ENCODE results near the gene HMG20B.
A peak's percentile ranks its signal among the peaks of the same experiment; 100 is the strongest.

The HMG20B gene

DNA sequence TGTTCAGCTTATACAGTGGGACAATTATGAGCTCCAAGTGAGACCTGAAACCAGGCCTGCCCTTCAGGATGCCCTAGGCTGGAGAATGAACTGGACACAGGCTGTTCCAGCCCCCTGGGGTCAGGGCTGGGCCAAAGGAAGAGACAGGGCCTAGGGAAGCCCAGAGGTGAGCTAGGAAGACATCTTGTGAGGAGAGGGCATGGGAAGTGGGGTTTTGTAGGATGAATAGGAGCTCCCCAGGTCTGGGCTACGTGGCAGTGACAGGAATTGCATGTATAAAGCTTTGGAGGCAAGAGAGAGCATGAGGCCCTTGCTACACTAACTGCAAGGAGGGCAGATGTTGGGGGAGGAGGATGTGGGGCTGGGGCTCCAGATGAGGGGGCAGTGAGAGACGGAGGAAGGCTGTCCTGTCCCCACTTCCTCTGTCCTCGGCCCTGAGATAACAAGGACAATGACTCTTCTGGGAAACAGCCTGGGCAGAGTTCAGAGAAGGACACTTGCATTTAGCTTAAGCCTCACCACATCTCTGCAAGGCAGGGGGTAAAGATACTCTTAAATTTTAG is 35.4 kb downstream of the HMG20B start:
- no peak for DNase-seq

DNA sequence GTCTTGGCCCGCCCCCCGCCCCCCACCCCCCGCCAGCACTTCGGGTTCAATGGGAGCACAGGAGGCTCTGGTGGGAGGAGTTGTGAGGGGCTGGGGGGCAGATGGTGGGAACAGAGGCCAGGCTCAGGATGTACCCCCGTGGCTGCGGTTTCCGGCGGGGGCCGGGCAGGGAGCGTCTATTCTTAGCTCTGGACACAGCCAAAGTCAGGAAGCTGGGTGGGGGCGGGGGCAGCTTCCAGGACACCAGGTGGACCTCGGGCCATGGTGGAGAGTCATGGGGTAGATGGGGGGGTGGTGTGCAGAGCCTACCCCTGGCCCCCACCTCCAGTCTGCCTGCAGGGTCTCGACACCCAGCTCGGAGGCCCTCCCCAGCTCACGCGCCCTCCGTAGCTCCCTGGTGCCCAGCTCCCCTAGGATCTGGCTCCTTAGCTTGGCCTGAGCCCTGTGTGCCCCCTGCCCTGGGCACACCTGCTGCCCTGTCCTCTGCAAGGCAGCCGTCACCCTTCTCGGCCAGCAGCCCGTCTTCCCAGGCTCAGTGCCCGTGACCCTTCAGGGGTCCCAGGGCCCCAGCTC is 36.1 kb downstream of the HMG20B start:
- no peak for DNase-seq

DNA sequence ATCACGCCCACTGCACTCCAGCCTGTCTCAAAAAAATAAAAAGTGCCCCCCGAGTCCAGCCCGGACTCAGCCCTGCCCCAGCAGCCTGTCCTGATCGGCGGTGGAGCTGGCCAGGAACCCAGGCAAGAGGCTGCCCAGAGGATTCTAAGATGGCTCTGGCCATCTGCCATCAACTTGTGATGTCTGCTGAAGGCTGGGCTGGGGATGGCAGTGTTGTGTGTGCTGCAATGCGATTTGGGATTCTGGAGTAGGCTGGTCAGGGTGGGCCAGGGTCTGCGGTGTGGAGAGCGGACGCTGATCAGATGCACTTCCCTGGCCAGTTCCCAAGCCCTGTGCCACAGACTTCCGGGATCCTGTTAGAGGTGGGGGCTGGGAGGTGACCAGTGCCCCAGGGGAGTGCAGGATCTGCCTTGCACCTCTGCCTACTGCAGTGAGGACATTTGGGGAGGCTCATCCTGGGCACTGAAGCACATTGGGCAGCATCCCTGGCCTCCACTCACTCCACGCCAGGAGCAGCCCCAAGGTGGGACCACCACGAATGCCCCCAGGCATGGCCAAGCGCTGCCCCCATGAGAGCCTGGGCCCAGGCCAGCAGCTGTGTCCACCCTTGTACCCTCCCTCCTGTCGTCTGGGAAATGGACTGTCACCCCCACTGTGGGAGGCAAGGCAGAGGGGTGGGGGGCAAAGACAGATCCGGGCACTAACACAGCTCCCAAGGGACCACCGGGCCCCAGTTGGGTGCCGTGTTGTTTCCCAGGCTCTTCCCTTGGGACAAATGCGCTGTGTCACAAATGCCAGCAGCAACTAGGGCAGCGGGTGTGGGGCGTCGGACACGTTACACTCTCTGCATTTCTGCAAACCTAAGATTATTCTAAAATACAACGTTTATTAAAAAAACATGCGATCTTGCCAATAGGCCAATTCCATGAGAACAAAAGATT is 37.3 kb downstream of the HMG20B start:
- no peak for DNase-seq

DNA sequence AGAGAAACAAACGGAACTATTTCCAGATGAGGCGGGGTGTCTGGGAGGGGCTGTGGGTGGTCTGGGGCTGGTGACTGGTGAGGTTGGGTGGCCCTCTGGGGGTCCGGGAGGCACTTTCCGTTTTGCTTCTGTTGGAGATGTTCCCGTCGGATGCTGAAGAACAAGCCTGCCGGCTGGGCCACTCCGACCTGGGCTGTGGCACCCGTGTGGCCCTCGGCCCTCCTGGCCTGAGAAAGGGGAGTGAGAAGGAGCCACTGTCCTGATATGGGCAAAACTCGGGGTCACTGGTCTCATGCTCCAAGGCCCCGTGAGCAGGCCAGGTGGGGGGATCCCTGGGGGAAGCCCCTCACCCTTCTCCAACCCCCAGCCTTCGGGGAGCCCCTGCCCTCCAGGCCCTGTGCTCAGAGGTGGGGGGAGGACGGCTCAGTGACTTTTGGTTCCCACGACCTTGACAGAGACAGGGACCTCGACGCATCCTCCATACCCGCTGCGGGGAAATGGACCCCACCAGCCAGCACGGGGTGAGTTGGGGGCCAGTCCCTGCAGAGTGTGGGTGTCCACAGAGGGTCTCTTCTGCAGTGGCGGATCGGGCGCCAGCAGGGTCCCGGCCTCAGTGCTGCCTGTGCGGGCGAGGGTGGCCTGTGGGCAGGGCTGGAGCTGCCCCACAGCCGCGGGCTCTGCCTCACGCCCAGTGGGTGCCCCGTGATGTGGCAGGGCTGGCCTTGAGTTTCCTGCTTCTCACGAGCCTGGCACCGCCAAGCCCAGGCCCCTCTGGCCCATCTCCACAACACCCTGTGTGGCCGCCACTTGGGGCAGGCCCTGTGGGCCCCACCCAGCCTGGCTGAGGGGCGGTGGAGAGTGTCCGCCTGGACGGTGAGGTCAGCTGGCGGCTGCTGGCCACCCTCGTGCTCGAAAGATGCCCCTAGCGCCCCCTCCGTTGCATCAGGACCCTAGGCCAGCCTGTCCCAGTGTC is 38.3 kb downstream of the HMG20B start:
- DNase-seq, result no peak

DNA sequence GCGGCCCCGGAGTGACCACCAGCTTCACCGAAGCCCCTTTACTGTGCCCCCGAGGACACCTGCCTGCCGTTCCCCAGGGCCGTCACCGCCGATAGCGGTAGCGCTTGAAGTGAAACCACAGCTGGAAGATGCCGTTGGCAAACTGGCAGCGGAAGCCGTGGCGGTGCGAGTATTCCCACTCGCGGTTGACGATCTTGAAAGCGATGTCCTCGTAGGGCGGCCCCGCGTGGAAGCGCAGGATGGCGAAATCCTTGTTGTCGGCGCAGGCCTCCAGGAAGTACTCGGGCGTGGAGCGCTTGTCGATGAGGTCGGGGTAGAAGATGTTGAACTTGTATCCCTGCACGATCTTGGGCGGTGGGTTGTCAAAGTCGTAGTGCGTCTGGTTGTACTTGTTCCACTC is 39.1 kb downstream of the HMG20B start:
- DNase-seq, result no peak

DNA sequence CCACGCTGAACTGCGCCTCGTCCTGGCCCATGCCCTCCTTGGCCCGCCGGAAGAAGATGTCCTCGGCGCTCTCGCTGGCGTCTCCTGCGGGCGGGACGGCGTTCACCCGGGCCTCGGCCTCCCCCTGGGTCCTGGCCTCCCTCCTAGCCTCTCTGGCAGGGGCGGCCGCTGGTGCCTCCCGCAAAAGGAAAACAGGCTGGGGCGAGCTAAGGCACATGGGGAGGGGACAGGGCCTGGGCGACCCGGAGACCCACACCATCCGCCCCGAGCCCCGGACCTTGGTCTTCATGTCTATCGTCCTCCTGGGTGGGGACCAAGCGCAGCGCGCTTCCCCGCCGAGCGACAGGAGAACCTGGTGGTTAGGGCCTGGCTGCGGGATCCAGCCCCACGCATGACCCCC is 39.6 kb downstream of the HMG20B start:
- no peak for DNase-seq

DNA sequence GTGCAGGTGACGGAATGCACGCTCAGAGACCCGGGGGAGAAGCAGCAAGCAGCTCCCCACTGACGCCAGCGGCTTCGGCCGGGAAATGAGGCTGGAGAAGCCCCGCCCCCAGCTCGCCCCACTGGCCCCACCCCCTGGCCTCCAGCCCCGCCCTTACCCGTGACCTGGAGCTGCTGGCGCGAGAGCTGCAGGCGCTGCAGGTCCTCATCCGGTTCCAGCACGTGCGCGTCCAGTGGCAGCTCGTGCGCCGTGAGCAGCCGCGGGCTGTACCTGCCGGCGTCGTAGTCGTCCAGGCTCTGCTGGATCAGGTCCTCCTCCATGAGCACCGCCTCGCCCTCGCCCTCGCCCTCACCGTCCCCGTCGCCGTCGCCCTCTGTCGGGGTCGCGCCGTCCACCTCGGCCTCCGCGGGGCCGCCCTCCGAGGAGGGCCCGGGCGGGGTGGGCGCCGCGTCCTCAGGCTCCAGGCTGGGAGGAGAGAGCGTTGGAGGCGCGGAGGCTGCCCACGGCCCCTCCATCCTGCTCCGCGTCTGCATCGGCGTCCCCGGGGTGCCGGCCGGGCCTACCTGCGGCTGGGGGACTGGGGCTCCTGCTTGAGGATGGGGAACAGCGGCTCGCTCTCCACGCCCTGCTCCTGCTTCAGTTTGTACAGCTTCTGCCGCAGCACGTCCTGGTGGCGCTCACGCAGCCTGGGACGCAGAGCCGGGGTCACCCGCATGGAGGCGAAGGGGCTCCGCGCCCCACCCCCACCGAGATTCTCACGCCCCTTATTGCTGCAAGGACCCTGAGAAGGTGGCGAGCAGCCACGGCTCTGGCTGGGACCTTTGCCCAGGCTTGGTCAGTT is 40.4 kb downstream of the HMG20B start:
- DNase-seq, result no peak

DNA sequence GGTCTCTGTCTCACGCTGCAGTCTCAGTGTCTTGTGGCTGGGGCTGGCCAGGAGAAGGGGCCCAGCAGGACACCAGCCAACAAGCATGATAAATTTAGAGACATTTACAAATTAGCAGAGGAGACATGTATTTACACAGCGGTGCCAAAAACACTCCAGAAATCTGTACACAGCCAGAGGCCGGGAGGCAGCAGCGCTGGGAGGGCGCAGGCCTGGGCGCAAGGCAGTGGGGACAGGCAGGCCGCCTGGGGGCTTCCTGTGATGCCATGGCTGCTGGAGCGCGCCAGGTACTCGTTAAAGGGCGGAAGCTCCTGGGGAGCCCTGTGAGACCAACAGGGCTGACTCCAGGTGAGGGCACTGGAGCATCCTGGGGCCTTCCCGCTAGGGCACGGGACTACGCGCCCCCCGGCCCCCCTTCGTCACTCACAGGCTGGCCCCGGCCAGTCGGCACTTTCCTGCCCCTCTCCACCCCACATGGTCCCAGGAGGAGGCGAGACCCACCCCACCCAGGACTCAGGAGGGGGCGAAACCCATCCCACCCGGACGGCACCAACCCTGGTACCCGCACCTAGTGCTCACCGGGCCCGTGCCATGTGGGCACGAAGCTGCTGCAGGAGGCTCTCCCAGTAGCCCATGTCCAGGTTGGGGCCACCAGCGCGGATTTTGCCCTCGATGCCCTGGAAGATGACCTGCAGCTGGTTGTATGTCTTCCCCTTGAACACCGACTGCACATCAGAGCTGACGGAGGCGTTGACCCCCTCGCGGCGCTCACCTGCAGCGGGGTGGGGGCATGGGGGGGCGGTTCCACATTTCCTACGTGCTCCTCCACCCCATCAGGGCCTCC is 41.3 kb downstream of the HMG20B start:
- no peak for DNase-seq

DNA sequence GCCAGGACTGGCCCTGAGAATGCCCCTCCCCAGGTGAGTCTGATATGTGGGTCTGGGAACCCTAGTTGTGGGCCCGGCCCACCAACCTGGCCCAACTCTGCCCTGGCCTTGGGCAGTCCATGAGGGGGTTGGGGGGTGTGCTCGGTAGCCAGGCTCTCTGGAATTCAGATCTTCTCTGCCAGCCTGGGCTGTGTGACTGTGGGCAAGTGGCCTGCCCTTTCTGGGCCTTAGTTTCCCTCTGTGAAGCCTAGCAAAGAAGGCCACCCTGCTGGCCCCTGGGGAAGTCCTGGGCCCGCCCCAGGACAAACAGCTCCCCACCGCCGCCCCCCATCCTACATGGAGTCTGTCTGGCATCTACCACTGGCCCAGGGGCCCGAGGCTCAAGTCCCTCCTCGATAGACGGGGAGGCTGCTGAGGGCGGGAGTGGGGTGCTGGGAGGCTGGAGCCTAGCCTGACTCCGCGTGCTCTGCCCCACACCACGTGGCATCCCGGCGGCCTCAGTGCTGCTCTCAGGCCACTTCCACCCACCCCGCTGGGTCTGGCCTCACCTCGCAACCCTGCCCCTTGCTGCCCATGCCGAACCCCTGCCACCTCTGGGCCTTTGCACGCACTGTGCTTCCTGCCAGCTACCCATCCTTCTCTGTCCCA is 42.2 kb downstream of the HMG20B start:
- DNase-seq, result no peak

DNA sequence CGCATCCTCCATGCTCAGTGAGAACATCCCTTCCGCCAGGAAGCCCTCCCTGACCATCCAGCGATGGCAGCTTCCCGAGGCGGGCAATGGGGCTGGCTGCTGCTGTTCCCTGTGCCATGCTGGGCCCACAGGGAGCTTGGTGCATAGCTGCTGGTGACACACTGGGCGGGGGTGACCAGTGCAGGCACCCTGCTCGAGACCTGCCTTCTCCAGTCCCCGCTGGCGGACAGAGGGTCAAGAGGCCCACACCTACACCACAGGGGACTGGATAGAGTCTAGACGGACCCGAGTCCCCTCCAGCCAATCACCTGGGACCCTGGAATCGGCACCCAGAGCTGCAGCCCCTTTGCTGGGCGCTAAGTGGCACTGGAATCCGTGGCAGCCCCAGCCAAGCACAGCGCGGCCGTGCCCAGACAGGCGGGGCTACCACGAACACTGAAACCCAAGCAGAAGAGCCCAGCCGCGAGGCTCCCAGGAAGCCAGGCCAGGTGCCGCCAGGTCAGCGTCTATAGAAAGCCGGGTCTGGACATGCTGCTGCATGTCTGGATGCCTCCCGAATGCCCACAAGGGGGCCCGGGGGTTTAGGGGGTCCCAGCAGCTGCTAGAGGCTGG is 42.9 kb downstream of the HMG20B start:
- DNase-seq, result no peak

DNA sequence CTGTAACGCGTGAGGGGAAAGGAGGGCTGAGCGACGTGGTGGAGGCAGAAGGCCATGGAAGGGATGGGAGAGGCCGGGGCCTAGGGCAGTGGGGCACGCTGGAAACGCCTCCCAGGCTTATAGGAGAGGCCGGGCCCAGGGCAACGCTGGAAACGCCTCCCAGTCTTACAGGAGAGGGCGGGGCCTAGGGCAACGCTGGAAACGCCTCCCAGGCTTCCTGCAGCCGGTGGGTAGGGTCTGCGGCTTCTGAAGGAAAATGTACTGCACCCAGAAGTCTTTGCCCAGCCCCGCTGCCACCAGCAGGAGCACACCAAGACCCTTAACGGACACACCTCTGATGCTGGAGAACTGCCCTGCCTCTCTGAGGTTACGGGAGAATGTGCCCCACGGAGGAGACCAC is 44.7 kb downstream of the HMG20B start:
- DNase-seq, result peak; percentile 64

DNA sequence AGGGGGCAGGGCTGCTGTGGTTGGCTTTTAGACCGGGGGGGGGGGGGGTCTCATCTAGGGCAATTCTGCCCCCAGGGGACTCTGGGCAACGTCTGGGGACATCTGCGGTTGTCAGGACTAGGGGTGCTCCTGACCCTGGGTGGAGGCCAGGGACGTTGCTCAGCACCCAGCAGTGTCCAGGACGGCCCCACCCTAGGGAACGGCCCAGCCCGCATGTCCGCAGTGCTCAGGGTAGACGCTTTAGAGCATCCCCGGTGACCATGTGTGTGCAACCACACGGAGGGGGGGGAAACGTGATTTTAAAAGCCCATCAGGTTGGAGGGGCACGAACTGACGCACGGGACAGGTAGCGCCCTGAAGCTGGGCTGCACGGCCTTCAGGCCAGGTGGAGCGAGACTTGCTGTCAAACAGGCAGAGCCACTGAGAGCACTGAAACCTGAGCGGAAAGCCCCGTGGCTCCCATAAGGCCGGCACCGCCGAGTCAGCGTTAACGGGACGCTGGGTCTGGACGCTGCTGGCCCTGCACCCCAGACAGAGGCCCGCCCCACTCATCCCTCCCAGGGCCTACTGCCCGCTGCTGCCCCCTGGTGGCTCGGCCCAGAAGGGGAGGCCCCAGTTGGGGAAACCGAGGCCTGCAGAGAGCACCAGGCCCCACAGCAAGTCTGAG is 45.5 kb downstream of the HMG20B start:
- peak; percentile 67 for DNase-seq

DNA sequence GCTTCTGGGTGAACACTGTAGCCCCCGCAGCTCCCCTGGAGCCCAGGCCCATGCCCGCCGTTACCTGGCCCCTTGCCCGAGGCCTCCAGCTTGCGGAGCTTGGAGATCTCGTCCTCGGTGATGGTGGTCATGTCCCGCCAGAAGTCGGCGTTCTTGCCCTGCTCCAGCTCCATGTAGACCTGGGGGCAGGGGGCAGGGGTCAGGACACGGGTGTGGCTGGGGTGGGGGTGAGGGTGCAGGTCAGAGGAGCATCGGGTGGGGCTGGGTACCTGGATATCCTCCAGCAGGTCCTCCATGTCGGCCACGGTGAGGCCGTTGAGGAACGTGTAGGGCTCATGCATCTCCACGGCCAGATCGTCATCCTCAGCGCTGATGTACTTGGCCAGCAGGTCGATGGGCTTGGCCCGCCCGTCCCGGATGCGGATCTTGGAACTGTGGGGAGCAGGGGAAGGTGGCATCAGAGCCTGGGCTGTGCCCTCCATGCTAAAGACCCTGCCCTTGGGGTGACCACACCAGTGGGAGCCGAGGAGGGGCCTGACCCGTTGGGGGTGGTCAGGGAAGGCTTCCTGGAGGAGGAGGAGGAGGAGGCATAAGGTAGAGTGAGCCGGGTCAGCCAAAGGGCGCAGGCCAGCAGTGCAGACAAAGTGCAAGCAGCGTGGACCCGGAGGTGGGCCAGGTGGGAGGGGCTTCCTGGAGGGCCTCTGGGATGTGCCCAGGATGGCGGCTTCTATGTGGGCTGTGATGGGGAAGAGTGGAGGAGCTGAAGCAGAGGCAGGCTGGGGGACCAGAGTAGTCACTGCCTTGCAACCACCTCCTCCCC is 46.3 kb downstream of the HMG20B start:
- no peak for DNase-seq

DNA sequence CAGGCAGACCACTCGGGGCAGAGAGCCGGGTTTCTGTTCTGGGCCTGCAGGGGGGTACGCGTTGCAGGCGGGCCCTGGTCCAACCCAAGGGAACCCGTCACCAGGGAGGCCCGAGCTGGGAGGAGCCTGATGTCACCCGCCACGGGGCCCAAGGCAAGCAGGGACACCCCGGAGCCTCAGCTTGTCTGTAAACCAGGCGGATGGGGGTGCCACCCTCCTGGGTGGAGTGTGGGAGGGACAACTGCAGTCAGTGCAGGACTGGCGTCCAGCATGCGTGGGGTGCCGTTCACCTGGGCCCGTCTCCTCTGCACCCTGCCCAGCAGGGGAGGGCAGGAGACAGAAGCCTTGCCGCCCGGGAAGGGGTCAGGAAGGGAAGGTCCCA is 46.9 kb downstream of the HMG20B start:
- DNase-seq, result no peak

DNA sequence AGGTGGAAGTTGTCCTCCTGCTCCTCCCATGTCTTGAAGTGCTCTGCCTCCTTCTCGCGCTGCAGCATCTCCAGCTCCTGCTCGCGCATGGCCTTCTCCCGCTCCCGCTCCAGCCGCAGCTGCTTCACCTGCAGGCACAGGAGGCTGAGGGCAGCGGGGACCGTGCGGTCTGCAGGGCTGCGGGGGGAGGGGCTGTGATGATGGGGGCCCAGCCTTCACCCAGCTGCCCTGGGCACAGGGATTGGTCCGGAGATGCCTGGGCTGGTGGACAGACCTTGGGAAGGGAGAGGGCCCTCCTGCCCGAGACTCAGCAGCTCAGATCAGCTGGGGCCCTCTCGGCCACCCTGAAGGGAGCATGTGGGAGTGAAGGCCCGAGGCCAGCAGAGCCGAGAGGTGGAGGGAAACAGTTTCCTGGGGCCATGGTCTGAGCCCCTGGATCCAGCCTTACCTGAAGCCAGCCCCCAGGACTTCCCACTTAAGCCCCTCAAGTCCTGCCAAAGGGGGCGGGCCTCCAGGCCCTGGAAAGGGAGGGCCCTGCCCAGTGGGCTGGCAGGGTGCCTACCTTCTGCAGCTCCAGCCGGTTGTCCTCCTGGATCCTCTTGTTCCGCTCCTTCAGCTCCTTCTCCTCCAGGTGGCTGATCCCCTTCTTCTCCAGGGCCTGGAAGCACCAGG is 47.5 kb downstream of the HMG20B start:
- no peak for DNase-seq

DNA sequence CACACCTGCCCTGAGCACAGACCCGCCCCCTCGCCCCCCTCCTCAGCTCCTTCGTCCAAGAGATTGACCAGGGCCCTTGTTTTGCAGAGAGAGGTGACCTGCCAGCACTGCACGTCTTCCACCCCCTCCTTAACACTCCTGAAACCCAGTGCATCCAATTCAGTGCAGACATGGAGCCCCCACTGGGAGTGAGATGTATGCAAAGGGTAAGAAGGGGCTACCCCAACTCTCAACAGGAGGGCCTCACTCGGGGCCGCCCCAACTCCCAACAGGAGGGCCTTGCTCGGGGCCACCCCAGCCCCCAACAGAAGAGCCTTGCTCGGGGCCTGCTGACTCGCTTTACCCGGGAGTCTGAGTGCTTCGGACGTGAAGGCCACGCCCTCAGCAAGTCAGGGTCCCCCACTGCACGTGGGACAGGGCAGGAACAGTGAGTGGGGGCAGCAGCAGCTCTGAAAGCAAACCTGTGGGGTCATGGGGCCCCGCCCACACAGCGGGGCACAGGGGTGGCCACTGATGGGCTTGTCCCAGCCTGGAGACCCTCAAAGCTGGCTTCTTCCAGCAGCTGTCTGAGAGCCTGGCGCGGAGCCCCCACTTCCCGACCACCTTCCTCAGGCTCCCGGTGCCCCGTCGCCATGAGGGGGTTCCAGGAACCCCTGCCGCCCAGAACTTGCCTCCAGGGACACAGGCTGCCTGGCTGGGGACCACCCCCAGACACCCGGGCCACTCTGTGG is 48.2 kb downstream of the HMG20B start:
- DNase-seq, result no peak

DNA sequence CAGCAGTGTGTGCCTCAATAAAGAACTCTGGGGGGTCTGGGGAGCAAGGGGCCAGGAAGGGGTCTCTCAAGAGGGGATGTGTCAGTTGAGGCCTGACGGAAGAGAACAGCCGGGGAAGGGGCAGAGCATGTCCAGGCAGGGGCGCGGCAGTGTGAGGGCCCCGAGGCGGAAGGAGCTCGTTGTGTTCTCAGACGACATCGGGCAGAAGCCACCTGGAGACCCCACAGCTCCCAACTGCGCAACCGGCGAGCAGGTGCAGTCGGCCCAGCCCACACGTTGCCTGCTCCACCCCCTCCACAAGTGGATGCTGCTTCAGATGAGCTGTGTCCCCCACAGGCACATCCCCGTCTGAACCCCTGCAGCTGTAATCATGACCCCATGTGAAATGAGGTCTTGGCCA is 48.9 kb downstream of the HMG20B start:
- DNase-seq, result no peak

All from CD4-positive, alpha-beta T cell treated with Interleukin-6 for 4 hours (primary cell).